IMR-90 (cell line): Measurements from ENCODE around the gene NKPD1.

ENCODE experiments used
- BHLHE40 ChIP-seq: fragments of 150-350 bp; IDR thresholded peaks from 2 replicates; pipeline ENCODE4 v1.6.1; 2016; ENCODE audit warnings: mild to moderate bottlenecking, low read depth, low read length
- CEBPB ChIP-seq: IDR thresholded peaks from 2 replicates; pipeline ENCODE4 v1.6.1; 2012; ENCODE audit warnings: low read depth, low read length, improper control_type of control experiment
- CHD1 ChIP-seq: IDR thresholded peaks from 2 replicates; pipeline ENCODE4 v1.6.1; 2012; ENCODE audit warnings: low read depth, low read length, improper control_type of control experiment
- CTCF ChIP-seq: conservative IDR thresholded peaks from 2 replicates; pipeline ENCODE4 v1.5.1; 2012; ENCODE audit warnings: mild to moderate bottlenecking, low read depth, low read length, improper control_type of control experiment
- MAFK ChIP-seq: IDR thresholded peaks from 2 replicates; pipeline ENCODE4 v1.6.1; 2012; ENCODE audit warnings: low read depth, low read length, improper control_type of control experiment
- MAZ ChIP-seq: IDR thresholded peaks from 2 replicates; pipeline ENCODE4 v1.6.1; 2012; ENCODE audit warnings: low read depth, mild to moderate bottlenecking, low read length, improper control_type of control experiment, moderate library complexity, borderline replicate concordance
- MXI1 ChIP-seq: IDR thresholded peaks from 2 replicates; pipeline ENCODE4 v1.6.1; 2012; ENCODE audit warnings: low read depth, mild to moderate bottlenecking, low read length, moderate library complexity, borderline replicate concordance
- POLR2A ChIP-seq: IDR thresholded peaks from 2 replicates; pipeline ENCODE4 v1.6.1; 2012; ENCODE audit warnings: mild to moderate bottlenecking, low read depth, low read length
- RAD21 ChIP-seq: IDR thresholded peaks from 2 replicates; pipeline ENCODE4 v1.6.1; 2012; ENCODE audit warnings: low read length, improper control_type of control experiment
- RCOR1 ChIP-seq: IDR thresholded peaks from 2 replicates; pipeline ENCODE4 v1.6.1; 2012; ENCODE audit warnings: mild to moderate bottlenecking, low read length, improper control_type of control experiment; ENCODE audit not compliant: insufficient replicate concordance
- RFX5 ChIP-seq: IDR thresholded peaks from 2 replicates; pipeline ENCODE4 v1.8.0; 2012; ENCODE audit warnings: low read depth, mild to moderate bottlenecking, low read length, moderate library complexity
- SMC3 ChIP-seq: fragments of 150-350 bp; IDR thresholded peaks from 2 replicates; pipeline ENCODE4 v1.6.1; 2016; ENCODE audit warnings: low read depth, mild to moderate bottlenecking, antibody characterized with exemption, low read length, moderate library complexity
- USF2 ChIP-seq: fragments of 150-350 bp; IDR thresholded peaks from 2 replicates; pipeline ENCODE4 v1.6.1; 2017; ENCODE audit warnings: mild to moderate bottlenecking, antibody characterized with exemption, low read length, low read depth

GRCh38 chr19:45202637-45203036 lies 41.9 kb upstream of the NKPD1 start:
- TF ChIP-seq CTCF = no peak
- TF ChIP-seq BHLHE40 = no peak
- TF ChIP-seq MAZ = no peak
- TF ChIP-seq RAD21 = no peak
- no peak for TF ChIP-seq MXI1
- TF ChIP-seq RCOR1 = no peak
- TF ChIP-seq CEBPB = no peak
- no peak for TF ChIP-seq POLR2A
- TF ChIP-seq MAFK = no peak
- TF ChIP-seq USF2 = no peak
- TF ChIP-seq RFX5 = no peak
- no peak for TF ChIP-seq SMC3
- TF ChIP-seq CHD1 = no peak
